HCT116 (cell line): ENCODE measurements around the gene RAB33B.

Source experiments
- CTCF ChIP-seq, 3 experiments: fragments of 200-600 bp in 1 of 3; sonication (generic) in 1 of 3; IDR thresholded peaks in 2 of 3; conservative IDR thresholded peaks in 1 of 3; 2 replicates each; pipeline ENCODE4 v1.5.1; 2012 to 2017; ENCODE audit warnings: low read depth in 2 of 3, low read length in 2 of 3, antibody characterized with exemption in 1 of 3, borderline replicate concordance in 1 of 3, control low read depth in 1 of 3, mild to moderate bottlenecking in 1 of 3, mixed read lengths in 1 of 3, mixed run types in 1 of 3, moderate library complexity in 1 of 3; ENCODE audit not compliant: insufficient read depth in 1 of 3
- EGR1 ChIP-seq: IDR thresholded peaks from 2 replicates; pipeline ENCODE4 v1.6.1; 2012; ENCODE audit warnings: low read depth
- ELF1 ChIP-seq: IDR thresholded peaks from 2 replicates; pipeline ENCODE4 v1.6.1; 2012; ENCODE audit warnings: low read depth, borderline replicate concordance
- EZH2 ChIP-seq: fragments of 200-600 bp; sonication (generic); IDR thresholded peaks from 2 replicates; pipeline ENCODE4 v1.6.1; 2017; ENCODE audit warnings: antibody characterized with exemption, mixed run types
- EZH2phosphoT487 ChIP-seq: fragments of 200-600 bp; IDR thresholded peaks from 2 replicates; pipeline ENCODE4 v1.6.1; 2018; ENCODE audit warnings: antibody characterized with exemption, borderline replicate concordance
- JUND ChIP-seq: IDR thresholded peaks from 2 replicates; pipeline ENCODE4 v1.6.1; 2012
- POLR2A ChIP-seq: IDR thresholded peaks from 2 replicates; pipeline ENCODE4 v1.7.0; 2011; ENCODE audit warnings: borderline replicate concordance; ENCODE audit not compliant: insufficient read depth, insufficient read length; ENCODE audit errors: extremely low read depth
- POLR2AphosphoS5 ChIP-seq: IDR thresholded peaks from 2 replicates; pipeline ENCODE4 v1.6.1; 2011; ENCODE audit warnings: mild to moderate bottlenecking, low read depth, low read length, moderate library complexity
- SIN3A ChIP-seq: IDR thresholded peaks from 2 replicates; pipeline ENCODE4 v1.6.1; 2012; ENCODE audit warnings: low read depth
- YY1 ChIP-seq: IDR thresholded peaks from 2 replicates; pipeline ENCODE4 v1.6.1; 2011; ENCODE audit warnings: low read length, low read depth, moderate library complexity, mild to moderate bottlenecking; ENCODE audit not compliant: insufficient replicate concordance; ENCODE audit errors: extremely low read depth

DNA sequence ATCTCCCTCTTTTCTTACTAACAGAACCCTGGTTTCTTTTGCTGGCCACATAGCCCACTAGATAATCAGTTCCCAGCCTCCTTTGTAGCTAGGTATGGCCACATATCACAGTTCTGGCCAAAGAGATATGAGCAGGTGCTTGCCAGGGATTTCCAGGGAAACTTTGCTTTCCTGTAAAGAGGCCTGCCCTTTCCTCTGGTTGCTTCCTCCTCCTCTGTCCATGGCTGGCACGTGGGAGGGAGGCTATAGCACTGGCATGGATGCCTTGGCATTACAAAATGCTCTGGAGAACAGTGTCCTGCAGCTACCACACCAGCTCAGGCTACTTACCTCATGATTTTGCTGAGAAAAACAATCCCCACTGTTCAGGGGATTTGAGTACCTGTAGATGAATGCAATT, 27.5 kb downstream of the RAB33B start:
- no peak for TF ChIP-seq POLR2AphosphoS5
- no peak for TF ChIP-seq CTCF (IDR thresholded peaks at IDR 0.05 in 2 of 3, conservative IDR thresholded peaks at IDR 0.05 in 1 of 3; ENCODE audit: borderline replicate concordance in 1 of 3, insufficient read depth in 1 of 3, low read depth in 2 of 3, low read length in 2 of 3)
- TF ChIP-seq POLR2A, result no peak
- no peak for TF ChIP-seq YY1
- TF ChIP-seq JUND, result no peak
- TF ChIP-seq EZH2phosphoT487, result no peak
- TF ChIP-seq EGR1, result no peak
- no peak for TF ChIP-seq EZH2
- TF ChIP-seq SIN3A, result no peak
- no peak for TF ChIP-seq ELF1
